GM12801 (cell line): ENCODE results near the gene PIM3.

ENCODE experiments used
- CTCF ChIP-seq: IDR thresholded peaks from one replicate; pipeline ENCODE4 v1.5.1; 2011; ENCODE audit warnings: control low read depth; ENCODE audit not compliant: insufficient read length; ENCODE audit errors: extremely low read depth

PIM3 gene

GRCh38 chr22:49996119-49996517 is 35.5 kb downstream of the PIM3 start:
- TF ChIP-seq CTCF: no peak

DNA sequence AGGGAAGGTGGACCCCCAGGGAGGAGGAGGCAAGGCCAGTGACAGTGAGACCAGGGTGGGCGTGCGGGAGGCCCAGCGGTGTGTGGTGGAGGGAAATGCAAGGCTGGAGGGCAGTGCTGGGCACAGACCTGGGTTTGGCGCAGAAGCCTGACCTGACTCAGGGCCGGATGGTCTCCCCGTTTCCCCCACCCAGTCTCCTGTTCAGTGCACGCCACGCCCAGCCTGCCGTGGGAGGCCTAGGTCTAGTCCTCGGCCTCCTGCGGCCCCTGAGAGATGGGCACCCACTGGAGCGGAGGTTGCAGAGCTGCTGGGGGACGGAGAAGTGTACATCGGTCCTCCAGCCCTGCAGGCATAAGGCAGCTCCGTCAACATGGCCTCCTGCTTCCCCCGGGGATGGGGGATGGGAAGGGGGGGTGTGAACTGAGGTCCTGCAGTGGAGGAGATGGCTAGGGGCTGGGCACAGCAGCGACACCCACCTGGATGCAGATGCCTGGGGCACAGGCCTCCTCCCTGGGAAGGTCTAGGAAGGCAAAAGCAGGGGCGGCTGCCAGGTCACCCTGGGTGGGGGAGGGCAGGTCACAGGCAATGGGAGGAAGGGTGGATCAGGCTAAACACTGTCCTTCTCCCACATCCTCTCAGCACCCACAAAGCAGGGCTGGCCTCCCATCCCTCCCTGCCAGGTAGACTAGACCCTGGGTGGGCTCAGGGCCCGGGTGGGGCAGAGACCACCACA is 36.1 kb downstream of the PIM3 start:
- no peak for TF ChIP-seq CTCF

DNA sequence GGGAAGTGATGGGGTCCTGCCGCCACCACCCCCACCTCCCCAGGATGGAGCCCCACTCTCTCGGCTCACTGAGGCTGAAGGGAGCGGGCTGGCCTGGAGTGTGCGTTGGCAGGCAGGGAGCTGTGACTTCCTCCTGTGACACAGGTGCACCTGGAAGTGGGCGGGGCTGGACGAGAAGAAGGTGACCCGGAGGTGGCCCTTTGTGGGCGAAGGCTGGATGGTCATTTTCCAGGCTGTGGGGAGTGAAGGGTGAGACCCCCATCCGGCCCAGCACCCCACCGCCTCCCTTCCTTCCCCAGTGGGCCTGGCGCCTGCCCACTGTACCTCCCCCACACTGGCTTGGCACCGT is 36.7 kb downstream of the PIM3 start:
- no peak for TF ChIP-seq CTCF

DNA sequence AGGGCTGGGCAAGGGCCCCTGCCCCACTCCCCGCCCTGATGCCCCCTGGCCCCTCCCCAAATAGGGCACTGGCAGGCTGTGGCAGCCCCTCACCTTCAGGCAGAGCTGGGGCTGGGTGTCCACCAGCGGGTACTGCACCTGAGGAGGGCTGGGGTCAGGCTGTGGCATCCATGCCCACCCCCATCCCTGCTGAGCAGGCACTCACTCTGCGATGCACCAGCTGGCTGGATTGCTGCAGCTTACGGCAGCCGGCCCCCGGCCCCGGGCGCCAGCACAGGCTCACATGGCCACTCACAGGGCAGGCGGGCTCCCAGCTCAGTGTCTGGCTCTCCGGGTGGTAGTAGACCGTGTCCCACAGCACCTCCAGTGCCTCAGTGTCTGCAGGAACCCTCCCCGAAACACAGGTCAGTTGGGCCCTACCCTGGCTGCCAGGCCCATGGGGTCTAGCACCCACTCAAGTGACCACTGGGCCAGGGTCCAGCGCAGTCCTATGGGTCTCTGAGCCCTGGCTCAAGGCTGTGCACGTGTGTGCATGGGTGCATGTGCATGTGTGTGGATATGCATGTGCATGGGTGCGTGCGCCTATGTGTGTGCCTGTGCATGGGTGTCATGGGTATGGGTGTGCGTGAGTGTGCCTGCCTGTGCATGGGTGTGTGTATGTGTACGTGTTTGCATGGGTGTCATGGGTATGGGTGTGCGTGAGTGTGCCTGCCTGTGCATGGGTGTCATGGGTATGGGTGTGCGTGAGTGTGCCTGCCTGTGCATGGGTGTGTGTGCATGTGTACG is 37.6 kb downstream of the PIM3 start:
- TF ChIP-seq CTCF: no peak

DNA sequence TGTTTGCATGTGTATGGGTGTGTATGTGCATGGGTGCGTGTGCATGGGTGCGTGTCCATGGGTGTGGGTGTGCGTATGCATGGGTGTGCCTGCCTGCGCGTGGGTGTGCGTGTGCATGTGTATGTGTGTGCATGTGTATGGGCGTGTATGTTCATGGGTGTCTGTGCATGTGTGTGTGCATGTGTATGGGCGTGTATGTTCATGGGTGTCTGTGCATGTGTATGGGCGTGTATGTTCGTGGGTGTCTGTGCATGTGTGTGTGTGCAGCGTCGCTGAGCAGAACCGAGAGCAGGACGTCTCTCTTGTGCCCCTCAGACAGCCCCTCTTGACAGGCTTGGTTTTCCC is 38.1 kb downstream of the PIM3 start:
- no peak for TF ChIP-seq CTCF

GRCh38 chr22:49999063-49999945 is 38.7 kb downstream of the PIM3 start:
- no peak for TF ChIP-seq CTCF

DNA sequence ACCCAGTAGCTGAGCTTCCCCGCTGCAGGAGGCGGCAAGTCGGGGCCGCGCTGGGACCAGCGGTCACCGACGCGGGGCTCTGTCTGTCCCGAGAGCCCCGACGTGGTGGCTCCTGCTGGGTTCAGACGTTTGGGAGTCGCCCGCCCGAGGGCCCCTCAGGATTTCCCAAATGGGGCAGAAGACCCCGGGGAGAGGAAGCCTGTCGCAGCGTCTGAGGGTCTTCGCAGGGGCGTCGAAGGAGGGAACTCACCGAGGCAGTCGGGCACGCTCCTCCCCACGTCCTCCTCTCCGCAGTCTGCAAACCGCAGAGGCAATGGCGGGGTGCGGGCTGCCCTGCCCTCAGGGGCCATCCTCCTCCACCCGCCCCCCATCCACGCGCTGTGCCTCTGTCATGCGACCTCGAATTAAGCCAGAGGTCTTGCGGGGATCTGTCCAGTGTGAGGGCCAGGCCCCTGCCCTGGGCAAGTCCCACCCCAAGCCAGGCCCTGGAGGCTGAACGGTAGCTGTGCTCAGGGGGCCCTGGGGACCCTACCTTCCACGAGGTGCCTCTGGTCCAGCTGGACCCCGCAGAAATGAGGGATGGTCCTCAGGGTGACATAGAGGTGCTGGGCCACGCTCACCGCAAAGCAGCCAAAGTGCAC is 39.5 kb downstream of the PIM3 start:
- no peak for TF ChIP-seq CTCF
